Limb (tissue), 2 donors: ENCODE data around the gene ZC3H6.

ENCODE experiments used
- DNase-seq, 2 donors: peaks; one replicate each; pipeline ENCODE4 v3.0.0-alpha.2; 2016; ENCODE audit errors: extremely low spot score in 2 of 2

The ZC3H6 gene

DNA sequence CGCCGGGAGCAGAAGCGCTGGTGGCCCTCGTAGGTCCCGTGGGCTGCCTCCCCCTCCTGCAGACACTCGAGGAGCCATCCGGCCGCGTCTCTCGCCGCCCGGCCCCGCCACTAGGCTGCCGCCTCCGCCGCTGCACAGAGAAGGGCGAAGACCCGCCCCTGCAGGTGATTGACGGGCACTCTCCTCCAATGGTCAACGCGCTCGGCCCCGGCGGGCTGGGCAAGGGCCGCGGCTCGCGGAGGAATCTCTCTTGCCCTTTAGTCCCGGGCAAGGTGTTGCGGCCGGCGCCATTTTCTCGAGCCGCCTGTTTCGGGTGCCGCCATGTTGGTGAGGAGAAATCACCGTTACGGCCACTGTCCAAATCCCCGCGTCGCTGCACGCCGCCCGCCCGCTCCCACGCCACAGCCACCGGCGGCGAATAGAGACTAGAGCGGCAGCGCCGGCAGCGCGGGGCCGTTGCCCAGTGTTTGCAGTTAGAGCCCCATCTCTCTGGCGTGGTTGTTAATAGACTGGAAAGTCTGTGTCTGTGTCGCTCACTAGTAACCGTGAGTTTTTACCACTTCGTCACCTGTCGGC, at the start of gene ZC3H6:
TSS of gene ZC3H6 (plus strand) at position 287 of the 576 bp plus-strand sequence. CDS start 398 bp downstream, outside the sequence.
- peak; percentile 99 to 100 for DNase-seq

DNA sequence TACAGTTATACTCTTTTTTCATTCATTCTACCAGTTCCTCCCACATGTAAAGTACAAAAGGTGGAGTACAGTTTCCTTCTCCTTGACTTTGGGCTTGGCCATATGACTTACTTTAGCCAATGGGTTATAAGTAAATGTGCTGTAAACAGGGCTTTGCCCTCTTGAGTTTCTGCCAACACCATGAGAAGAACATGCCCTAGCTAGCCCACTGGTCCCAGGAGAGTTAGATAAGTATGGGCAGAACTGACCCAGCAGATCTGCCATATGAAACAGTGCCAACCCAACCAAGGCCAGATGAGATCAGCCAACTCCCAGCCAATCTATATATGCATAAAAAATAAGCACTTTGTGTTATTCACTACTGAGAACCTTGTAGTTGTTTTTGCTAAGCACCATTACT, 46.0 kb upstream of the ZC3H6 start:
- no peak for DNase-seq

GRCh38 chr2:112230371-112230770, 45.0 kb upstream of the ZC3H6 start:
- DNase-seq, result no peak

DNA sequence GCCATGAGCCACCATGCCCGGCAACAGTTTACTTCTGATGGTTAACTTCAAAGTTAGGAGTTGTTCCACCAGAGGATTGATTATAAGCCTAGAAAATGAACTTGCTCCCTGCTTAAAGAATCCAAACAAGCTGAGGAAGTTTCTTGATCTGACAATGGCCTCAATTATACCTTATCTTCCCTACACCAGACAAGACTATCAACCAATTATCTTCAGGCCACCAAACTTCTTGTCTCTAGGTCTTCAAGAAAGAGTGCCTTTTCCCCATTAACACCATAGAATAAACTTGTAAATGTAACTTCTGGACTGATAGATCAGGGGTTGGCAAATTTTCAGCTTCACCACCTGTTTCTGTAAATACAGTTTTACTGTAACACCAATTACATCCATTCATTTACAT, 35.5 kb upstream of the ZC3H6 start:
- no peak for DNase-seq

DNA sequence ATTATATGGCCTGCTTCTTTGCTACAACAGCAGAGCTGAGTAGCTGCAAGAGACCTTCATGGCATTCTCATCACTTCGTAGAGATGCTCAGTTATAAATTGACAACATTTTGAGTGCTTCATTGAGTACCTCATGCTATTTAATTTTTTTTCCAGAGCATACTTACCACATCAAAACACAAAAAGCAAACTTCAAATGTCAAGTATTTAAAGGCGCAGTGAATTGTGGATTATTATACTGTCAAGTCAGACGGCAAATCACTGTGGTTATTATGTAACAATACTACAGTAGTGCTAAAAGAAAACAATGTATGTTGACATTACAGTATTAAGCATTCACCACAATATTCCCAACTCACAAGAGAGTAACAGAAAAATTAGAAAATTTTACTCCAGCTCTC, 33.0 kb upstream of the ZC3H6 start:
- no peak for DNase-seq

DNA sequence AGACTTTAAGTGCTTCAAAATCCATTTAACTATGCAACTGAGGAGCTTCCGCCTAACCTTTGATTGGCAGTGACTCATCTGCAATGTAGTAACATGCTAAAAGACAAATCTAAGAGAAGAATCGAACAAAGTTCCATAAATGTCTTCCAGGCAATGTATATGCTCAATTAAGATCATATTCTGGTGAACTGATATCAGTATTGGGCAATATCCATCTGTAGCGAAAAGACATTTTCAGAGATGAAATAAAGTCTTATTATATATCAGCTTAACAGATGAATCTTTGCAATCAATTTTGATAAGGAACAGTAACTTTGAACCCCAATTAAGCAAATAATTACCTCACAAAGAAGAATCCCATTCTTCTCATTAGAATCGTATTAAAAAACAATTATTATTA, 32.2 kb upstream of the ZC3H6 start:
- no peak for DNase-seq

DNA sequence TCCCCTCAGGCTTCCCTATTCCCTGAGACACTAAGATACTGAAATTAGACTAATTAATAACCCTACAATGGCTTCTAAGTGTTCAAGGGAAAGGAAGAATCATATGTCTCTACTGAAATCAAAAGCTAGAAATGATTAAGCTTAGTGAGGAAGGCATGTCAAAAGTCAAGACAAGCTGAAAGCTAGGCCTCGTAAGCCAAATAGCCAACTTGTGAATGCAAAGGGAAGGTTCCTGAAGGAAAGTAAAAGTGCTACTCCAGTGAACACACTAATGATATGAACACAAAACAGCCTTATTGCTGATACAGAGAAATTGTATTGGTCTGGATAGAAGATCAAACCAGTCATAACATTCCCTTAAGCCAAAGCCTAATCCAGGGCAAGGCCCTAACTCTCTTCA, 30.5 kb upstream of the ZC3H6 start:
- no peak for DNase-seq

- DNase-seq, result no peak
Measured at GRCh38 chr2:112251271-112251670, 24.1 kb upstream of the ZC3H6 start.

- DNase-seq, result no peak
Measured at GRCh38 chr2:112253261-112253815, 22.1 kb upstream of the ZC3H6 start.

DNA sequence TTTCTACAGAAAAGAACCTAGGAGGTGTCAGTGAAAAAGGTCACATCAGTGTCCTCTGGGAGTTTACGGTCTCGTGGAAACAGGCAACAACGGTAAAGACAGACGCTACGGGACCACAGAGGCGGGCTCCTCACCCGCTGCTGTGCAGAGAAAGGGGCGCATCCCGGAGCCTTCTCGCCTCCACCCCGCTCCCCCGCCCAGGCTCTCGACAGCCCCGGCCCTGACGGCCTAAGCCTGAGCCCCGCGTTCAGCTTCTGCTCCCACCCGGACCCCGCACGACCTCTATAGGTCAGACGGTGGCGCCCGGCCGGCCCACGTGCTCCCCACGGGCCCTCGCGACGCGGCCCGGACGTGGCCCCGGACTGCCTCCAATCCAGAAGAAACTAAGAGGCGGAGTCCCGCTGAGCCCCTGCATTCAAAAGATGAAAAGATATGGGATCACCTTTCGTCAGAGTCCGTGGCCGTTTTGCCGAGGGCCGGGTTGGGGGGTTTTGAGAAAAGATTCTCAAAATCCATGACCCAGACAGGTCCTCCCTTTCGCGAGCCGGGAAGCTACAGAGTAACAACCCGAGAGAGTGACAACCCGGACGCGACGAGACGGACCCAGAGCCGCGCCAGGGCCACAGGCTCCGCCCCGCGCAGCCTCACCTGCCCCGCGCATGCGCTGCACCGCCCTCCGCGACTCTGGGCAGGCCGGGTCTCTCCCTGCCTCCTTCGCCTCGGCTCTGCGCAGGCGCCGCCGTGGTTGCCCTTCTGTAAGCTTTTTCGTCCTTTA, 20.7 kb upstream of the ZC3H6 start, which contains the start of gene ZC3H8:
TSS of gene ZC3H8 (minus strand) at position 577 of the 775 bp plus-strand sequence. CDS start at position 516, 61 bp downstream.
- peak; percentile 93 to 96 for DNase-seq

DNA sequence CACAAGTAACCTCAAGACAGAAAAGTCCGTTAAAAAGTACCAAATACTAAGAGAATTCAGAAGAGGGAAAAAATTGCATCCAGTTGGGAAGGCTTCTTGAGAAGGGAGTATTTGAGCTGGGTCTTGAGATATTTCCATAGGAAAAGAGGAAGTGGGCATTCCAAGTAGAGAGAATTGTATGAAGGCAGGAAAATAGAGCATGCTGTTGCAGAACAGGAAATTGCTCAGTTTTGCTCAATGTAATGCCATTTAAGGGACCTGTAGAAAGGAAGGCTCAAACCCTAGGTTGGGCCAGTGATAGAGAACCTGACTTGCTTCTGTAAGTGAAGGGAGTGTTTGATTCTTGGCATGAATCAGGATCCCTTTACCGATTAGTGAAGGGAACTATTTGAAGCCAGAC, 19.5 kb upstream of the ZC3H6 start:
- no peak for DNase-seq

DNA sequence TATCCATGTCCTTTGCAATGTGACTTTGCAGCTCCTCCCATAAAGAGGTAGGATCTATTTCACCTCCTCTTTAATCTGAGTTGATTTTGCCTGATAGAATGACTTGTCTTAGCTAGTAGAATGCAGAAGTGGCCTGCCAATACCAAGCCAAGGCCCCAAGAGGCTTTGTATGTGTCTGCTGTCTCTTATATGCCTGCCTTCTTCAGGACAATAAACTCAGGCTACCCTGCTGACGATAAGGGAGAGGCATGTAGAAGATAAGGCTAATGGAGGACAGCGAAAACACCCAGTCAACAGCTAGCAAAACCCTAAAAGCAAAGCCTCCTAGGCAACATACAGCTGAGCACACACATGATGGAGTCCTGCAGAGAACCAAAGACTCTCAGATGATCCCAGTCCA, 18.7 kb upstream of the ZC3H6 start:
- no peak for DNase-seq

DNA sequence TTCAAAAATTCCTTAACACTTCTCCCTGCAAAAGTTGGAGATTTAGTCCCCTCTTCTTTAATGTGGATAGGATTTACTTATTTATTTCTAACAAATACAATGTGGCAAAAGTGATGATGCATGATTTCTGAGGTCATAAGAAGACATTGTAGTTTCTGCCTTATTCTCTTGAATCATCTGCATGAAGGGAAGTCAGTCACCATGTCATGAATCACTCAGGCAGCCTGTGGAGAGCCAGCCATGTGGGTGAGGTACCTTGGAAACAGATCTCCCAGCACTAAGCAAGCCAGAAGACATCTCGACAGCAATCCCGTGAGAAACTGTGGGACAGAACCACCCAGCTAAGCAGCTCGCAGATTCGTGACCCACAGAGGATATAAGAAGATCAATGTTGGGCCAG, 17.8 kb upstream of the ZC3H6 start:
- DNase-seq, result no peak

DNA sequence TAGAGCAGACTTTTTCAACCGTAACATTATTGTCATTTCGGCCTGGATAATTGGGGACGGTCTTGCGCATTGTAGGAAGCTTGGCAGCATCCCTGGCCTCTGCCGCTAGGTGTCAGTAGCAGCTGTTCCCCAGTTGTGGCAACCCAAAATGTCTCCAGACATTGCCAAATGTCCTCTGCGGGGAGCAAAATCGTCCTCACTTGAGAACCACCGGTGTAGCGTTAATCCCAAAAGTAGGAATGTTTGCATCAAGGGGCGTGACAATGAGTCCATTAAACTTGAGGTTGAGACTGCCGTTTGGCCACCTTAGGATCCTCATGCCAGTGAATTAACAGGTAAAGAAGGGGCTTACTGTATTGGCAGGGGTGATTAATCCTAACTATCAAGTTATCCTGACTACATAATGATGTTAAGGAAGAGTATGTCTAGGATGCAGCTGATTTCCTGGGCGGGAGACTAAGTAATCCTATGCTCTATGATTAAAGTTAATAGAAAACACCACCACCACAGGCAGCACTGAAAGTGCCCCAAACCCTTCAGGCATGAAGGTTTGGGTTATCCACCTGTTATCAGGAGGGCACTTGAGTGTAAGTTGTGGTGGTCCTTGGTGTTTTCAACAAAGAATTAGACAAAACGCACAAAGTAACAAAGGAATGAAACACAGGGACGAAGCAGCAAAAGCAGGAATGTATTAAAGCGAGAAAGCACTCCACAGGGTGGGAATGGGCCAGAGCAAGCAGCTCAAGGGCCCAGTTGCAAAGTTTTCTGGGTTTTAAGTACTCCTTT, 15.7 kb upstream of the ZC3H6 start:
- DNase-seq, result peak; percentile 82 to 85

- DNase-seq, result no peak
Measured at GRCh38 chr2:112260295-112260625, 15.1 kb upstream of the ZC3H6 start.

GRCh38 chr2:112262876-112263275, 12.5 kb upstream of the ZC3H6 start:
- no peak for DNase-seq

DNA sequence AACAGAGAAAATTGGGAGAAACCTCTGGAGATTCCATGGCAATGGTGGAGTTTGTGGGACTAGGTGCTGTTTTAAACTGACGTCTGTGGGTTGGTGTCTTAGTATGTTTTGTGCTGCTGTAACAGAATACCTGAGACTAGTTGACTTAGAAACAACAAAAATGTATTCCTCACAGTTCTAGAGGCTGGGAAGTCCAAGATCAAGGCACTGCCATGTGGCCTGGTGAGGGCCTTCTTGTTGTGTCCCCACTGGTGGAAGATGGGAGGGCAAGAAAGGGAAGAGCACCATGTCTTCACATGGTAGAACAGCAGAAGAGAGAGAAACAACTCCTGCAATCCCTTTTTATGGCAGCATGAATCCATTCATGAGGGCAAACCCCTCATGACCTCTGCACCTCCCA, 6.8 kb upstream of the ZC3H6 start:
- no peak for DNase-seq

DNA sequence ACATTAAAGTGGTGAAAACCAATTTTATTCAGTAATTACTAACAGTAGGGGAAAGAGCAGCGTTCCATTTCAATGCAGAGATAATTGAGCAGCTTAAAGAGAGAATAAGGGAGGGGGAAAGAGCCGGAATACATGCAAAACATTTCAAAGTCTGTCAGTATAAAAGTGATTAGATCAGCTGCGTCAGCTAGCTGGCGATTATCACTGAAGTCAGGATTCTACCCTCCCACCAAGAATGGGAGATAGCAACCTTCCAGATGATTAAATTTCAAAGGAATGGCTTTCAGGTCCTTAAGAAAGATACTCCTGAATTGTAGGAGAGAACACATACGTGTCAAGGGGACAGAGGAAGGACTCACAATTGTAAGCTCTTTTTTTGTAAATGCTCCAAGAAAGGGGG, 2.7 kb upstream of the ZC3H6 start:
- no peak for DNase-seq

DNA sequence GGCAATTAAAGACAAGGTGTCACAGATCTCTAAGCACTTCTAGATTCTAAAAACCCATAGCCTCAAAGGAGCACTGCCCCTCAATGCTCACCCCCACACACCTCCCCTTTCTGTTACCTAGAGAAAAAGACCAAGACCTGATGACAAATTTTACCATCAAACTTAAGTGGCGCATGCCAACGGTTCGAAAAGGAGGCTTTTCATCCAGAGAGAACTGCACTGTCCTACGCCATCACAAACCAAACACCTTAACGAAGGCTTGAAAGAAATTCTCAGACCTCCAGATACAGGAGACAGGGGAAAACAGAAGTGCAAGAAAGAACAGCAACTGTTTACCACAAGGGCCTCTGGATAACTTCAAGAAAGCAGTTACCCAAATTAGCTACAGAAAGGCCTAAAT, 2.0 kb upstream of the ZC3H6 start:
- no peak for DNase-seq

- DNase-seq, result peak; percentile 92
Measured at GRCh38 chr2:112275887-112276773, 733 bp downstream of the ZC3H6 start.

GRCh38 chr2:112276954-112277353, 1.6 kb downstream of the ZC3H6 start:
- DNase-seq, result no peak
